CD4-positive, alpha-beta T cell treated with Interleukin-2 at 100 ng/mL for 4 hours (primary cell): ENCODE results near the gene GALNT2.

Source experiments
- DNase-seq: peaks from one replicate; pipeline ENCODE4 v3.0.0-alpha.2; 2020; ENCODE audit warnings: low spot score

GALNT2 gene

GRCh38 chr1:230072296-230072695, 5.3 kb downstream of the GALNT2 start:
- DNase-seq = no peak

- DNase-seq = no peak
These were observed 5.8 kb downstream of the GALNT2 start for GRCh38 chr1:230072866-230073265.

GRCh38 chr1:230073371-230074035, 6.5 kb downstream of the GALNT2 start:
- no peak for DNase-seq

DNA sequence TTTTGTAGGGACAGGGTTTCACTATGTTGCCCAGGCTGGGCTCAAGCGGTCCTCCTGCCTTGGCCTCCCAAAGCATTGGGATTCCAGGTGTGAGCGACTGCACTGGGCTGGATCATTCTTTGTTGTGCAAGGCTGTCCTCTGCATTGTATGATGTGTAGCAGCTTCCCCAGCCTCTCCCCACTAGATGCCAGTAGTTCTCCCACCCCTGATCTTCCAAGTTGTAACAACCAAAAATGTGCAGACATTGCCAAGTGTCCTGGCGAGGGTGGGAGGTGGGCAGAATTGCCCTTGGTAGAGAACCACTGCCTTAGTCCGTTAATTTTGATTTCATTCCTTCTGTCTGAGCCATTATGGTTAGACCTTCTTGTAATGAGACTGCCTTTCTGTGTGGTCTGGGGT, 7.2 kb downstream of the GALNT2 start:
- no peak for DNase-seq

DNA sequence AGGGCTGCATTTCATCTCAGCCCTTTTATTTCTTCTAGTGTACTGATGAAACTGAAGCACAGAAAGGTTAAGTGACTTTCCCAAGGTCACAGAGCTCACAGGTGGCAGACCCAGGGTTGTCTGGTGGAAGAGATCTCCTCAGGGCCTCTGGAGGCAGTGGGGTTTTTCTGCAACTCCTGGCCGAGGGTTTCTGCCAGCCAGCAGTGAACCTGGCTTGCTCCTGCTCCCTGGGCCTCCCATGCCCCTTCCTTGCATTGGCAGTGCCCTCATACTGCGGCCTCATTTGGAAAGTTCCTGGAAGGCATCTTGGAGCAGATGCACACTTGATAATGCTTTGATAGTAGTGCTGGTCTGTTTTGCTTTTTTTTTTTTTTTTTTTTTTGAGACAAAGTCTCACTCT, 7.7 kb downstream of the GALNT2 start:
- no peak for DNase-seq

- DNase-seq = no peak
These were observed 9.1 kb downstream of the GALNT2 start for GRCh38 chr1:230076121-230076520.

- DNase-seq = no peak
These were observed 10.0 kb downstream of the GALNT2 start for GRCh38 chr1:230077011-230077410.

DNA sequence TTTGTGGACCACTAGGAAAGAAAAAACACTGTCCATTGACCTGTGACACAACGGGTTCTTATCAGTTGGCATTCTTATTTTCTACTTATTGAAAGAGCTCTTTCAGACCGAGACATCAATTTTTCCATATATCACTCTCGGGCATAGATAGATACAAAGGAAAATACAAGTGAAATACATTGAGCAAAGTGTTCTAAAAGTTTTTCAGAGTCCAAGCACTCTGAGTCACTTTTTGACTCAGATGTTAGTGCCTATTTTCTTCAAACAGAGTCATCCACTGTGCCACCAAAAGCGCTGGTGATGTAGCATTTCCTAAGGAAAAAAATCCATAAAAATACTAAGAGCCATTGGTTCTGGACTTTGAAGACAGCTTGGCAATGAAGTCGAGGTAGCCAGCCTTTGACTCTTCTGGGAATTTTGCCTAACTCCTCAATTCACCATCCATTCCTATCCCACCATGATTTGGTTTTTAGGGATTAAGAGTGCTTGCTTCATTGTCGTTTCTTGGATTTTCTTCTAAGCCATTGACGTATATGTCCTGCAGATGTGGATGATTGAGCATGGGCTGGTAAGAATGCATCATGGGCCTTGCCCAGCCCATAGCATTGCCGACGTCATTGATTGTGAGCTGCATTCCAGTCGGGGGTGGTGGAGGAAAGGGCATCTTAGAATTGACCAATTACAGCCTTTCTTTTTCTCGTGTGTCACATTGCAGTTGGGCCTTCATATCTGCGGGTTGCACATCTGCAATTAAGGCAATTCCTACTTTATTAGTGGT, 10.6 kb downstream of the GALNT2 start:
- DNase-seq = no peak

- DNase-seq = no peak
These were observed 12.4 kb downstream of the GALNT2 start for GRCh38 chr1:230079199-230080024.

GRCh38 chr1:230080822-230081221, 13.8 kb downstream of the GALNT2 start:
- DNase-seq = no peak

- DNase-seq = no peak
These were observed 14.7 kb downstream of the GALNT2 start for GRCh38 chr1:230081751-230082150.

GRCh38 chr1:230082211-230082610, 15.2 kb downstream of the GALNT2 start:
- DNase-seq = no peak

DNA sequence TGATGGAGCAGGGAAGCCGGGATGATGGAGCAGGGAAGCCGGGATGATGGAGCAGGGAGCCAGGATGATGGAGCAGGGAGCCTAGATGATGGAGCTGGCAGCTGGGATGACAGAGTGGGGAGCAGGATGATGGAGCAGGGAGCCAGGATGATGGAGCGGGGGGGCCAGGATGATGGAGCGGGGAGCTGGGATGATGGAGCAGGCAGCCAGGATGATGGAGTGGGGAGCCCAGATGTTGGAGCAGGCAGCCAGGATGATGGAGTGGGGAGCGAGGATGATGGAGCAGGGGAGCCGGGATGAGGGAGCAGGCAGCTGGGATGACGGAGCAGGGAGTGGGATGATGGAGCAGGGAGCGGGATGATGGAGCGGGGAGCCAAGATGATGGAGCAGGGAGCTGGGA, 16.0 kb downstream of the GALNT2 start:
- DNase-seq = no peak

- no peak for DNase-seq
These were observed 16.8 kb downstream of the GALNT2 start for GRCh38 chr1:230083746-230084407.

DNA sequence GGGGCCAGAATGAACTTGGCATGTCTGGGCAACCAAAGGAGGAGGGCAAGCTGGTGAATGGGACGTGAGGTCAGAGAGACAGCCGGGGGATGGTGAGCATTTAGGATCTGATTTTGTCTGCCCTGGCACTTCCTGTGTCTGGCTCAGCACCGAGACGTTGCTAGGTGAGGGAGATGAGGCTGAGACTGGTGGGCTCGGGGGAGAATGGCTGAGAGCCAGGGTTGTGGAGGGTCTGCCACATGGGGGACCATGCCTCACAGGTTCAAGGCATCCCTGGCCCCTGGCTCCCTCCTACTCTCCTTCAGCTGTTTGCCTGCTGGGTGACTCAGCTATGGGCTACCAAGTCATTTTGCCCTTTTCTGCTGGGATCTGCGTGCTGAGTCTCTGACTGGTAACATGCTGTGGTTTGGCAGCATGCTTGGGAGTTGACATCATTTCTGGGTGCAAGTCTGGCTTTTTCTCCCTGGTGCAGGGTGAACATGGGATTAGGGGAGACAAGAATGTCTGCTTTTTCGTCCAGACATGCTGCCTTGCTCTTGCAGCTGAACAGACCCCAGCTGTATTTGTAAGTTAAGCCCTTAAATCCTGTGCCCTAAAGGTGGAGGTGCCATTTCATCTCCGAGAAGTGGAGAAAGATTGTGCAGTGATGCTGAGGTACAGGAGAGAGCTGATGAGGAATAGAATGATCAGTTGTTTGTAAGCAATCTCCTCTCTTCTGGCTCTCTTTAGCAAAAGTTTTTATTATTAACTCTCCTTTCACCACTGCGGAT, 17.6 kb downstream of the GALNT2 start:
- no peak for DNase-seq

- DNase-seq = no peak
These were observed 18.1 kb downstream of the GALNT2 start for GRCh38 chr1:230085178-230085515.

DNA sequence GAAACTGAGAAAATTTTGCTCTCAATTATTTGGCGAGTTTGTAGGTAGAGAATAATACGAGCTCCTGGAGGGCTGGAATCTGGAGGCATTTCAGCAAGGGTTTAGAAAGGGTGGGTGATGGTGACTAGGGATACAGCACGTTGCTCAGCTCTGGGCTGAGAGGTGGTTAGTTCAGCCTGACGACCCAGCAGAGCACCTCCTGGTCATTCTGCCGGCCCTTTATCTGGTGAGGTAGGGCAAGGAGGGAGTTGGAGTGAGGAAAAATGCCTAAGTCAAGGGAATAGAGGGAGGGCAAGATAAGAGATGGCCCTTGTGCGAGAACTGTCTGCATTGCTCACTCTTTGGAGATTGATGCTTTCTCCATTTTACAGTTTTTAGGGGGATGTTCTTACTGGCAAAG, 19.1 kb downstream of the GALNT2 start:
- no peak for DNase-seq

GRCh38 chr1:230087028-230087716, 20.1 kb downstream of the GALNT2 start:
- no peak for DNase-seq

DNA sequence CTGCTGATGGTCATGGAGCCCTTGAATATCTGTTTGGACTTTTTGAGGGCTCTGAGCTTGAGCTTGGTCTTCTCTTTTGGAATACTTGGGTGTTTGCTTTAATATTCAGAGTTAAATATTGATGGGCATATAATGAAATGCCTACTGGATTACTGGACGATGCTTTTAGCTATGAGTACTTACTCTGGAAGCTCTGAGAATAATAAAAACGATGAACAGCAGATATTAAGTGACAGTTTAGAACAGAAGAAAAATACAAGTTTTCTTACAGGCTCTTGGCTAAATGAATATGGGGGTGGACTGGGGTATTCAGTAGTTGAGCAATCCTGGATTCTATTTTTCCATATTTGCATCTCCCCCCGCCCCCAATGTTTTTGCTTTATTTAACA, 20.7 kb downstream of the GALNT2 start:
- DNase-seq = no peak

GRCh38 chr1:230090194-230090711, 23.2 kb downstream of the GALNT2 start:
- DNase-seq = no peak
